ENCODE results near the gene CAMSAP1. TPM values are rescaled to one million over a fixed set of nuclear protein-coding genes. Genes with fewer than 3 reads are reported as not detected.
A peak's percentile ranks its signal among the peaks of the same experiment; 100 is the strongest.

The CAMSAP1 gene
- total RNA-seq, 5 donors from 2014 or later (not counting 1 experiment from before 2014, with no cell fraction given), result 25.6 to 38.7 (median 35.6) TPM

DNA sequence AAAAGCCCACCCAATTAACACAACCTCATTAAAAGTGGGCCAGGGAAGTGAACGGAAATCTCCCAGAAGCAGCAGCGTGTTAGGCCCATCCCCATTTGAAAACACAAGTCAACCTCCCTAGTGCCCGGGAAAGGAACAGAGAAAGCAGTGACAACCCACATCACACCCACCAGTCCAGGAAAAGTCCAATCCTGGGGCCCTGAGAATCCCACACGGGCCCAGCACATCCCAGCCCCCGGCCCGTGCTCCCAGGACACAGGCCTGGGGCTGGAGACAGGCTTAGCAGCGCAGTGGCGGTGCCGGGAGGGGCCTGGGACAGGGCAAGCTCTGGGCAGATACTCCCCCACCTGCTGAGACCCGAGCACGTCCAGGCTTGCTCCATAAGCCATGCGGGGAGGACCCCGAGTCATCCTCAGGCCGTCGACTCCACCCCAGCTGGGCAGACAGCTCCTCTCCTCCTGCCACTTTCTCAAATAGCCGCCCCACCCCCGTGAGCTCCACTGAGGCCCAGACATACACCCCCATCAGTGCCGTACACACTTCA, 104.4 kb downstream of the CAMSAP1 start:
- WGBS (ENCODE audit: insufficient coverage), result 84% methylated on average over 15 of the region's 18 CpGs
- no peaks in the 10 kb centered on the region for H3K27me3 Mint-ChIP-seq

DNA sequence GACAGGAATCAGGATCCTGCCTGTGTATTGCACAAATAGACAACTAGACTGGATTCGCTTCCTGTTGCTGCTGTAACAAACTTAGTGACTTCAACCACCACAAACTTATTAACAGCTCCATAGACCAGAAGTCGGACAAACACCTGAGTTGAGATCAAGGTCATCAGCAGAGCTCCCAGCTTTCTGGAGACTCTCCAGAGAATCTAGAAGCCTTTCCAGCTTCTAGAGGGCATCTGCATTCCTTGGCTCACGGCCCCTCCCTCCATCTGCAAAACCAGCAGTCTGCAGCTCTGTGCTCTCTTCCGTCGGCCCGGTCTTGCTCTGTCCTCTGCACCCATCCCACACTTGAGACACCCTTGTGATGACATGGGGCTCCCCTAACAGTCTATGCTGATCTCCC, 106.3 kb downstream of the CAMSAP1 start:
- Mint-ChIP-seq H3K27me3 (peaks cover 0 to 1% of the 10 kb centered on the region in 2 donors), H3K4me1 (peaks cover 4 to 8% (median 8%) of the 10 kb centered on the region in 3 donors), H3K36me3 (no peaks in the 10 kb centered on the region), H3K27ac (no peak overlapping the region), H3K9me3 (no peaks in the 10 kb centered on the region), H3K4me3 (no peak overlapping the region)
- CTCF ChIA-PET, result no interaction called here
- 93% methylated on average over 5 of the region's 6 CpGs for WGBS (ENCODE audit: insufficient coverage)
- no peak overlapping the region for H3K4me3 ChIP-seq (ENCODE audit: control insufficient read depth in 1 of 2, extremely low read depth in 1 of 2, low read length in 1 of 2)
- peaks cover 0 to 5% of the 10 kb centered on the region in 2 experiments for H3K4me1 ChIP-seq (ENCODE audit: control insufficient read depth in 1 of 2, extremely low read depth in 1 of 2, insufficient read depth in 2 of 2, low read length in 2 of 2)
- DNase-seq, result no peak
- POLR2A ChIA-PET, result no interaction called here
- H3K27ac ChIP-seq (ENCODE audit: low read length), result no peak overlapping the region
- no peaks in the 10 kb centered on the region for H3K9me3 ChIP-seq
- ATAC-seq (replicated peaks in 1 of 4), result no peak
- H3K36me3 ChIP-seq (ENCODE audit: control insufficient read depth in 2 of 2, extremely low read depth in 1 of 2, insufficient read depth in 1 of 2, low read length in 1 of 2), result no peaks in the 10 kb centered on the region
- H3K27me3 ChIP-seq (replicated peaks in 1 of 2; ENCODE audit: control insufficient read depth in 2 of 2, extremely low read depth in 1 of 2, insufficient read depth in 2 of 2, low read length in 1 of 2), result peaks cover 0 to 12% of the 10 kb centered on the region in 2 experiments

More for the DNA sequence above, 104.4 kb downstream of the CAMSAP1 start:
- Mint-ChIP-seq H3K9me3 (no peaks in the 10 kb centered on the region), H3K27ac (no peak overlapping the region), H3K4me1 (peaks cover 5 to 14% (median 8%) of the 10 kb centered on the region in 3 donors), H3K4me3 (no peak overlapping the region), H3K36me3 (peaks cover under 1% of the 10 kb centered on the region)
- H3K27ac ChIP-seq (ENCODE audit: low read length), result no peak overlapping the region
- POLR2A ChIA-PET, result no interaction called here
- no peak overlapping the region for H3K4me3 ChIP-seq (ENCODE audit: control insufficient read depth in 1 of 2, extremely low read depth in 1 of 2, low read length in 1 of 2)
- H3K27me3 ChIP-seq (replicated peaks in 1 of 2; ENCODE audit: control insufficient read depth in 2 of 2, extremely low read depth in 1 of 2, insufficient read depth in 2 of 2, low read length in 1 of 2), result peaks cover 0 to 2% of the 10 kb centered on the region in 2 experiments
- no peak for ATAC-seq (replicated peaks in 1 of 4)
- H3K4me1 ChIP-seq (ENCODE audit: control insufficient read depth in 1 of 2, extremely low read depth in 1 of 2, insufficient read depth in 2 of 2, low read length in 2 of 2), result peaks cover 0 to 5% of the 10 kb centered on the region in 2 experiments
- H3K9me3 ChIP-seq, result no peaks in the 10 kb centered on the region
- H3K36me3 ChIP-seq (ENCODE audit: control insufficient read depth in 2 of 2, extremely low read depth in 1 of 2, insufficient read depth in 1 of 2, low read length in 1 of 2), result no peaks in the 10 kb centered on the region
- CTCF ChIA-PET, result no interaction called here
- DNase-seq, result no peak

DNA sequence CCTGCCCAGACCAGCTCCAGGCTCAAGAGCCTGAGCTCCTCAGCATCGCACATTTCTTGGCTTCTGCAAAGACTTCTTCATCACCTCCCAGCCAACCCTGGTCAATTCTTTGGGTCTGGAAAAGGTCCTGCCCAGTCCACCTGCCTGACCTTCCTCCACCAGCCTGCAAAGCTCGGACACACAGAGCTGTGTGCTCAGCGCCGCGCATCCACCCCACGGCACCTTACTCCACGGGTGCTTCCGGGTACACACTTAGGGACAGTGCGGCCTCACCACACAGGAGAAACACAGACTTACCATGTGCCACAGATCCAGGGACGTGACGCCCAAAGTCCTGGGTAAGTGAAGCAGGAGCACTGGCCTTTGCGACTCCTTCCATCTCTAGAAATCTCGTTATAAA, 108.1 kb downstream of the CAMSAP1 start:
- ChIA-PET POLR2A (no interaction called here), CTCF (interaction anchor here in 1 of 2 donors (0.6 kb wide), 1 partner anchor 1859 kb away, joined by 3 read pairs; no protein-coding TSS in a partner anchor)

DNA sequence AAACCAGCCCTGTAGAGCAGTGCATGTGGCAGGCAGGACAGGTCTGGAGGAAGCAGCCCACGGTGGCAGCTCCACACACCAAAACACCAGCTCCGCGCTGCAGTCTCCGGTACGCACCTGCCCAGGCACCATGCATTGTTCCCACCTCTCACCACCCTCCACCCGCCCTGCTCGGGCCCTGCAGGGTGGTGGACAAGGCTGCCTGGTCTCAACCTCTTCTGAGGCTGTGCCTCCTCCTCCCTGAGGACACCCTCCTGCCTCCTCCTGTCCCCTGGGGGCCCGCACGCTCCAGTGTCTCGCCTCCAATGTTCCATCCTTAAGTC, 109.1 kb downstream of the CAMSAP1 start:
- Mint-ChIP-seq H3K36me3 (no peaks in the 10 kb centered on the region), H3K4me1 (no peaks in the 10 kb centered on the region), H3K4me3 (no peak overlapping the region), H3K27me3 (peaks cover 0 to 1% of the 10 kb centered on the region in 2 donors), H3K9me3 (no peaks in the 10 kb centered on the region), H3K27ac (no peak overlapping the region)
- no peak for DNase-seq
- H3K4me1 ChIP-seq (ENCODE audit: control insufficient read depth in 1 of 2, extremely low read depth in 1 of 2, insufficient read depth in 2 of 2, low read length in 2 of 2), result no peaks in the 10 kb centered on the region
- POLR2A ChIA-PET, result no interaction called here
- H3K9me3 ChIP-seq, result no peaks in the 10 kb centered on the region
- H3K27me3 ChIP-seq (replicated peaks in 1 of 2; ENCODE audit: control insufficient read depth in 2 of 2, extremely low read depth in 1 of 2, insufficient read depth in 2 of 2, low read length in 1 of 2), result peaks cover 0 to 14% of the 10 kb centered on the region in 2 experiments
- no peak overlapping the region for H3K27ac ChIP-seq (ENCODE audit: low read length)
- CTCF ChIA-PET, result no interaction called here
- no peak overlapping the region for H3K4me3 ChIP-seq (ENCODE audit: control insufficient read depth in 1 of 2, extremely low read depth in 1 of 2, low read length in 1 of 2)
- no peak for ATAC-seq (replicated peaks in 1 of 4)
- WGBS (ENCODE audit: insufficient coverage), result 83% methylated on average over 10 of the region's 10 CpGs
- no peaks in the 10 kb centered on the region for H3K36me3 ChIP-seq (ENCODE audit: control insufficient read depth in 2 of 2, extremely low read depth in 1 of 2, insufficient read depth in 1 of 2, low read length in 1 of 2)

More for the DNA sequence above, 108.1 kb downstream of the CAMSAP1 start:
- WGBS (ENCODE audit: insufficient coverage), result 88% methylated on average over 5 of the region's 13 CpGs
- Histone ChIP-seq H3K9me3 (no peaks in the 10 kb centered on the region), H3K27me3 (replicated peaks in 1 of 2; ENCODE audit: control insufficient read depth in 2 of 2, extremely low read depth in 1 of 2, insufficient read depth in 2 of 2, low read length in 1 of 2) (peaks cover 0 to 12% of the 10 kb centered on the region in 2 experiments), H3K27ac (ENCODE audit: low read length) (no peak overlapping the region), H3K36me3 (ENCODE audit: control insufficient read depth in 2 of 2, extremely low read depth in 1 of 2, insufficient read depth in 1 of 2, low read length in 1 of 2) (no peaks in the 10 kb centered on the region), H3K4me3 (ENCODE audit: control insufficient read depth in 1 of 2, extremely low read depth in 1 of 2, low read length in 1 of 2) (no peak overlapping the region), H3K4me1 (ENCODE audit: control insufficient read depth in 1 of 2, extremely low read depth in 1 of 2, insufficient read depth in 2 of 2, low read length in 2 of 2) (no peaks in the 10 kb centered on the region)
- DNase-seq, result no peak
- Mint-ChIP-seq H3K27me3 (peaks cover 0 to 1% of the 10 kb centered on the region in 2 donors), H3K4me3 (no peak overlapping the region), H3K36me3 (no peaks in the 10 kb centered on the region), H3K27ac (no peak overlapping the region), H3K4me1 (no peaks in the 10 kb centered on the region), H3K9me3 (no peaks in the 10 kb centered on the region)
- no peak for ATAC-seq (replicated peaks in 1 of 4)

DNA sequence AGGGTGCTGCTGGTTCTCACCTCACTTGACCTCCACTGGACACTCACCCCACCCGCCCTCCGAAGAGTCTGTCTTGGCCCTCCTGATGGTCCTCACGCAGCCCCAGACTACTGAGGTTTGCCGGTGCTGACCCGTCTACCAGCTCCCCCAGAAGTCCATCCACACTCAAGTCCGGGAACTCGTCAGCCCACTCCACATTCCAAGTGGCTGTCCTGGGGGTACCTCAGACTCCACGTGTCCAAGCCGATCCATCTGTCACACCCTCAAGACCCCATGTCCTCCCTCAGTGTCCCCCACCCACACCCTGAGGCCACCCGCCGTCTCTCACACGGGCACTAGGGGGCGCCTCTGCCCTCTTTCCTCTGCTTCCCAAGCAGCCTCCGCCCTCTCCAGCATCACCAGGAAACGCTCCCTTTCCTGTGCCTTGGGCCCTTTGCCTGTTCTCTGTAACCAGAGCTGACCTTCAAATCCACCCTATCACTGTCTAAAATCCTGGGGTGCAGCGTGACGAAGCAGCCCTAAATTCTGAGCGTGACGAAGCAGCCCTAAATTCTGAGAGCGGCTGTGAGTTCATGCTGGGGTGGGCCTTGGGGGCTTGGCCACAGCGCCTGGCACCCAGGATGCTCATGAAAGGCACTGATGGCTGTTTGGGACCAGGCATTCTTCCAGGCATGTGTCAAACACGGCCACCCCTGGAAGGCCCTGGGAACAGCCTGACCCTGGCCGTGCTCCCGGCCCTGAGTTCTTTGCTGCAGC, 109.7 kb downstream of the CAMSAP1 start:
- DNase-seq, result peak in 3 of 35 experiments; percentile 6 to 26 (median 10)
- Histone ChIP-seq H3K9me3 (no peaks in the 10 kb centered on the region), H3K4me1 (ENCODE audit: control insufficient read depth in 1 of 2, extremely low read depth in 1 of 2, insufficient read depth in 2 of 2, low read length in 2 of 2) (no peaks in the 10 kb centered on the region), H3K27ac (ENCODE audit: low read length) (no peak overlapping the region), H3K4me3 (ENCODE audit: control insufficient read depth in 1 of 2, extremely low read depth in 1 of 2, low read length in 1 of 2) (no peak overlapping the region), H3K27me3 (replicated peaks in 1 of 2; ENCODE audit: control insufficient read depth in 2 of 2, extremely low read depth in 1 of 2, insufficient read depth in 2 of 2, low read length in 1 of 2) (peaks cover 0 to 14% of the 10 kb centered on the region in 2 experiments), H3K36me3 (ENCODE audit: control insufficient read depth in 2 of 2, extremely low read depth in 1 of 2, insufficient read depth in 1 of 2, low read length in 1 of 2) (no peaks in the 10 kb centered on the region)
- Mint-ChIP-seq H3K36me3 (no peaks in the 10 kb centered on the region), H3K9me3 (no peaks in the 10 kb centered on the region), H3K4me1 (no peaks in the 10 kb centered on the region), H3K27ac (no peak overlapping the region), H3K27me3 (peaks cover 0 to 1% of the 10 kb centered on the region in 2 donors), H3K4me3 (no peak overlapping the region)
- ChIA-PET CTCF (no interaction called here), POLR2A (no interaction called here)
- no peak for ATAC-seq (replicated peaks in 1 of 4)
- WGBS (ENCODE audit: insufficient coverage), result 52% methylated on average over 22 of the region's 24 CpGs

DNA sequence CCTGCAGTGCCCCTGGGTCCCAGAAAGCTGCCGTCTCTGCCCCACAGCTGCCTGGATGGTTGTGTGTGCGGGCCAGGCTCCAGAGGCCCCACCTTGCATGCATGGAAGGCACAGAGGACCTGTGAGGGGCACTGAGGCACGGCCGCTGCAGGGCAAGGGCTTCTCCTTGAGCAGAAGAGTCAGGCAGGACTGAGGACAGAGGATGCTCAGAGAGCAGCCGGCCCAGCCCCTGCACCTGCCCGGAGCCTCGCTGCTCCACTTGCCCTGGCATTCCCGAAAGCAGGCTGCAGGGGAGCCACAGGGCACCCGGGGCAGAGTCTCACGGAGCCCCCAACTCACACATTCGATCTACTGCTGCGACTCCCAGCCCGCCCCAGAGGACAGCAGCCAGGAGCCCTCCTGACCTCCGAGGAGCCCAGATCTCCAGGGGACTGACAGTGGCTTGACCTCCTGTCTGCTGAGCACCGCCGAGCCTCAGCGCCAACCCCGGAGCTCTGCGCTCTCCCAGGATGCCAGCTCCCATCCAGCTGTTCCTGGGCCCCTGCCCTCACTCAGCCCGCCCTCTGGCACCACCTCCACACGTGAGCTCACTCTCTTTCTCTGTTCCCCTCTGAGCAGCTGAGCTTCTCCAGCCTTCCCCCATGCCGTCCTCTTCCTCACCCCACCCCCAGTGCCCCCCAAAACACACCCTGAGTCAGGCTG, 110.4 kb downstream of the CAMSAP1 start:
- H3K36me3 ChIP-seq (ENCODE audit: control insufficient read depth in 2 of 2, extremely low read depth in 1 of 2, insufficient read depth in 1 of 2, low read length in 1 of 2), result no peaks in the 10 kb centered on the region
- no peaks in the 10 kb centered on the region for H3K9me3 Mint-ChIP-seq
- no peaks in the 10 kb centered on the region for H3K9me3 ChIP-seq
- WGBS (ENCODE audit: insufficient coverage), result 81% methylated on average over 22 of the region's 22 CpGs
- peaks cover 0 to 1% of the 10 kb centered on the region in 2 donors for H3K27me3 Mint-ChIP-seq
- H3K27ac Mint-ChIP-seq, result no peak overlapping the region
- H3K4me3 ChIP-seq (ENCODE audit: control insufficient read depth in 1 of 2, extremely low read depth in 1 of 2, low read length in 1 of 2), result no peak overlapping the region
- no peaks in the 10 kb centered on the region for H3K4me1 Mint-ChIP-seq
- H3K27me3 ChIP-seq (replicated peaks in 1 of 2; ENCODE audit: control insufficient read depth in 2 of 2, extremely low read depth in 1 of 2, insufficient read depth in 2 of 2, low read length in 1 of 2), result peaks cover 0 to 14% of the 10 kb centered on the region in 2 experiments
- DNase-seq (no peak), ATAC-seq (replicated peaks in 1 of 4) (no peak)
- CTCF ChIA-PET, result no interaction called here
- no peak overlapping the region for H3K27ac ChIP-seq (ENCODE audit: low read length)
- H3K36me3 Mint-ChIP-seq, result no peaks in the 10 kb centered on the region
- no peaks in the 10 kb centered on the region for H3K4me1 ChIP-seq (ENCODE audit: control insufficient read depth in 1 of 2, extremely low read depth in 1 of 2, insufficient read depth in 2 of 2, low read length in 2 of 2)
- H3K4me3 Mint-ChIP-seq, result no peak overlapping the region
- POLR2A ChIA-PET, result no interaction called here
